Loucy (cell line): ENCODE data around the gene CACNA1A.
"Not testable (repeated sequence)": the region's sequence is repeated elsewhere in the genome, so short reads cannot be mapped to it uniquely, and the experiment has no call there.

Source experiments
- H2AFZ ChIP-seq: fragments of 200-600 bp; sonication (generic); 2 replicates; pipeline ENCODE4 v1.6.0; 2016; ENCODE audit warnings: antibody characterized with exemption, mild to moderate bottlenecking, low read length, moderate library complexity
- H3F3A ChIP-seq: fragments of 200-600 bp; 2 replicates; pipeline ENCODE4 v1.6.0; 2016; ENCODE audit warnings: antibody characterized with exemption, low read depth, mild to moderate bottlenecking
- H3K27me3 ChIP-seq: fragments of 200-600 bp; sonication (generic); 2 replicates; pipeline ENCODE4 v1.6.1; 2014; ENCODE audit warnings: low read length, mild to moderate bottlenecking; ENCODE audit not compliant: insufficient read depth, poor library complexity, severe bottlenecking
- H3K36me3 ChIP-seq: fragments of 200-600 bp; sonication (generic); 2 replicates; pipeline ENCODE4 v1.6.1; 2016; ENCODE audit warnings: low read length; ENCODE audit not compliant: insufficient read depth
- H3K4me1 ChIP-seq: fragments of 200-600 bp; sonication (generic); 2 replicates; pipeline ENCODE4 v1.5.1; 2014; ENCODE audit warnings: low read length, mild to moderate bottlenecking; ENCODE audit not compliant: insufficient read depth, poor library complexity, severe bottlenecking
- H3K4me2 ChIP-seq: fragments of 200-600 bp; sonication (generic); 2 replicates; pipeline ENCODE4 v1.6.0; 2014; ENCODE audit warnings: antibody characterized with exemption, low read length, low read depth, mild to moderate bottlenecking; ENCODE audit not compliant: poor library complexity, severe bottlenecking
- H3K4me3 ChIP-seq: fragments of 200-600 bp; sonication (generic); 2 replicates; pipeline ENCODE4 v1.5.1; 2014; ENCODE audit warnings: low read length, mild to moderate bottlenecking, mixed read lengths; ENCODE audit not compliant: poor library complexity, severe bottlenecking
- H3K79me2 ChIP-seq: fragments of 200-600 bp; sonication (generic); 2 replicates; pipeline ENCODE4 v1.6.1; 2014; ENCODE audit warnings: low read length; ENCODE audit not compliant: insufficient read depth
- H3K9ac ChIP-seq: fragments of 200-600 bp; sonication (generic); 2 replicates; pipeline ENCODE4 v1.6.0; 2014; ENCODE audit warnings: mild to moderate bottlenecking, low read depth, low read length, moderate library complexity; ENCODE audit not compliant: poor library complexity, severe bottlenecking
- H3K9me2 ChIP-seq: fragments of 200-600 bp; sonication (generic); replicated peaks from 2 replicates; pipeline ENCODE4 v1.6.1; 2016; ENCODE audit warnings: low read depth, low read length, mixed read lengths
- H3K9me3 ChIP-seq: fragments of 200-600 bp; sonication (generic); 2 replicates; pipeline ENCODE4 v1.6.1; 2014; ENCODE audit warnings: mild to moderate bottlenecking, antibody characterized with exemption, low read length, low read depth; ENCODE audit not compliant: insufficient read depth
- H4K20me1 ChIP-seq: fragments of 200-600 bp; sonication (generic); 2 replicates; pipeline ENCODE4 v1.6.0; 2014; ENCODE audit warnings: antibody characterized with exemption, low read length, mild to moderate bottlenecking; ENCODE audit not compliant: insufficient read depth, poor library complexity, severe bottlenecking
- EZH2phosphoT487 ChIP-seq: fragments of 200-600 bp; IDR thresholded peaks from 2 replicates; pipeline ENCODE4 v1.6.1; 2018; ENCODE audit warnings: antibody characterized with exemption, mild to moderate bottlenecking, moderate library complexity, borderline replicate concordance
- TF ChIP-seq, protein P1 (sequence below): fragments of 200-600 bp; sonication (generic); conservative IDR thresholded peaks from 2 replicates; pipeline ENCODE4 v1.5.1; 2014; ENCODE audit warnings: mild to moderate bottlenecking, antibody characterized with exemption, low read length

The CACNA1A gene

DNA sequence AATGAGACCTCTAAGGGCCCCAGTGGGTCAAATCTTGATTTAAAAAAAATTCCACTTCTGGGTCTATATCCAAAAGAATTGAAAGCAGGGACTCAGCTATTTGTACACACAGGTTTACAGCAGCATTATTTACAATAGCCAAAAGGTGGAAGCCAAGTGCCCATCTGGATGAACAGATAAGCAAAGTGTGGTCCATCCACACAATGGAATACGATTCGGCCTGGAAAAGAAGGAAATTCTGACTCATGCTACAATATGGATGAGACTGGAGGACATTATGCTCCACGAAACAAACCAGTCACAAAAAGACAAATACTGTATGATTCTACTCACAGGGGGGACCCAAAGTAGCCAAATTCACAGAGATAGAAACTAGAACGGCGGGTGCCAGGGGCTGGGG is 76.7 kb downstream of the CACNA1A start:
- H3K36me3 ChIP-seq = no peaks in the 10 kb centered on the region
- no peaks in the 10 kb centered on the region for H3F3A ChIP-seq
- H3K9me2 ChIP-seq = no peaks in the 10 kb centered on the region
- no peak overlapping the region for H2AFZ ChIP-seq
- no peaks in the 10 kb centered on the region for H3K9me3 ChIP-seq
- no peak for TF ChIP-seq EZH2phosphoT487
- TF ChIP-seq, protein P1, sequence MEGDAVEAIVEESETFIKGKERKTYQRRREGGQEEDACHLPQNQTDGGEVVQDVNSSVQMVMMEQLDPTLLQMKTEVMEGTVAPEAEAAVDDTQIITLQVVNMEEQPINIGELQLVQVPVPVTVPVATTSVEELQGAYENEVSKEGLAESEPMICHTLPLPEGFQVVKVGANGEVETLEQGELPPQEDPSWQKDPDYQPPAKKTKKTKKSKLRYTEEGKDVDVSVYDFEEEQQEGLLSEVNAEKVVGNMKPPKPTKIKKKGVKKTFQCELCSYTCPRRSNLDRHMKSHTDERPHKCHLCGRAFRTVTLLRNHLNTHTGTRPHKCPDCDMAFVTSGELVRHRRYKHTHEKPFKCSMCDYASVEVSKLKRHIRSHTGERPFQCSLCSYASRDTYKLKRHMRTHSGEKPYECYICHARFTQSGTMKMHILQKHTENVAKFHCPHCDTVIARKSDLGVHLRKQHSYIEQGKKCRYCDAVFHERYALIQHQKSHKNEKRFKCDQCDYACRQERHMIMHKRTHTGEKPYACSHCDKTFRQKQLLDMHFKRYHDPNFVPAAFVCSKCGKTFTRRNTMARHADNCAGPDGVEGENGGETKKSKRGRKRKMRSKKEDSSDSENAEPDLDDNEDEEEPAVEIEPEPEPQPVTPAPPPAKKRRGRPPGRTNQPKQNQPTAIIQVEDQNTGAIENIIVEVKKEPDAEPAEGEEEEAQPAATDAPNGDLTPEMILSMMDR = no peak
- H3K4me2 ChIP-seq = no peak overlapping the region
- no peaks in the 10 kb centered on the region for H3K27me3 ChIP-seq
- no peaks in the 10 kb centered on the region for H3K4me1 ChIP-seq
- no peaks in the 10 kb centered on the region for H4K20me1 ChIP-seq
- H3K4me3 ChIP-seq = no peak overlapping the region
- H3K9ac ChIP-seq = no peak overlapping the region
- no peaks in the 10 kb centered on the region for H3K79me2 ChIP-seq

DNA sequence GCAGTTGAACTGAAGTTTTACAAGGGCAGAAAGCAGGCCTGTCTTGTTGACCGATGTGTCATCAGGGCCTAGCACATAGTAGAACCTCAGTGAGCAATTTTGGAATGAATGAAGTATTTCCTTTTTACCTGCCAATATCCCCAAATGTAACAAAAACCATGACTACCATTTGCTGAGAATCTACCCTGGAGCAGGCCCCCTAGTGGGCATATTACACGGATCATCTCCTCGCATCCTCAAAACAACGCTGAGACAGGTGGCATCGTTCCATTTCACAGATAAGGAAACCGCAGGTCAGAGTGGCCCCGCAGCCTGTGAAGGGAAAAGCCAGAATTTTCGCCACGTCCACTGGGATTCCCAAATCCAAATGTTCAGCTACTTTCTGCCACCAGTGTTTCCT is 77.9 kb downstream of the CACNA1A start:
- H3K9me3 ChIP-seq = no peaks in the 10 kb centered on the region
- no peaks in the 10 kb centered on the region for H3K27me3 ChIP-seq
- H4K20me1 ChIP-seq = no peaks in the 10 kb centered on the region
- H2AFZ ChIP-seq = no peak overlapping the region
- H3K4me3 ChIP-seq = no peak overlapping the region
- H3K36me3 ChIP-seq = no peaks in the 10 kb centered on the region
- no peaks in the 10 kb centered on the region for H3K9me2 ChIP-seq
- H3K79me2 ChIP-seq = no peaks in the 10 kb centered on the region
- H3F3A ChIP-seq = no peaks in the 10 kb centered on the region
- no peaks in the 10 kb centered on the region for H3K4me1 ChIP-seq
- no peak overlapping the region for H3K4me2 ChIP-seq
- no peak overlapping the region for H3K9ac ChIP-seq
- TF ChIP-seq, protein P1 = peak; percentile 67
- no peak for TF ChIP-seq EZH2phosphoT487

DNA sequence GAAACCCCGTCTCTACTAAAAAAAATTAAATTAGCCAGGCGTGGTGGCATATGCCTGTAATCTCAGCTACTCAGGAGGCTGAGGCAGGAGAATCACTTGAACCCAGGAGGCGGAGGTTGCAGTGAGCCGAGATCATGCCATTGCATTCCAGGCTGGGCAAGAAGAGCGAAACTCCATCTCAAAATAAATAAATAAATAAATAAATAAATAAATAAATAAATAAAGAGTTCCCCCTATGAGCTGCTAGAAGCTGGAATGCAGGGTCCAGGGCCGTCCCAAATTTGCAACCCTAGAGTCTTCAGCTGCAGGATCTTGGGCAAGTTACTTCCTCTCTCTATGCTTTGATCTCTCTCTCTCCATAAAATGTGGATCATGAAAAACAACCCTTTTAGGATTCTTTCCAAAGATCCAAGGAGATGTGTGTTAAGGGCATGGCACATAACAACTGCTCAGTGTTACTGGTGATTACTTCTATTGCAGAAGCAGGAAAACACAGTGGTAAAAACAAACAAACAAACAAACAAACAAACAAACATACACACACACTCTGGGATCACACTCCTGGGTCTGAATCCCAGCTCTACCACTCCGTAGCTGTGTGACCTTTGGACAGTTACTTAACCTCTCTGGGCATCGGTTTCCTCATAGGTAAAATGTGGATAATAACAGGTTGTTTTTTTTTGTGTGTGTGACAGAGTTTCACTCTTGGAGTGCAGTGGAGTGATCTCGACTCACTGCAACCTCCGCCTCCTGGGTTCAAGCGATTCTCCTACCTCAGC is 78.8 kb downstream of the CACNA1A start:
- Histone ChIP-seq H3K36me3 (no peaks in the 10 kb centered on the region), H3K79me2 (no peaks in the 10 kb centered on the region), H3K9ac (no peak overlapping the region), H4K20me1 (no peaks in the 10 kb centered on the region), H3K27me3 (no peaks in the 10 kb centered on the region), H3K4me1 (no peaks in the 10 kb centered on the region), H3K9me3 (peaks cover 6% of the 10 kb centered on the region; the same call in 1 of the 2 replicates), H3K4me2 (no peak overlapping the region), H3F3A (no peaks in the 10 kb centered on the region), H2AFZ (no peak overlapping the region), H3K9me2 (no peaks in the 10 kb centered on the region), H3K4me3 (no peak overlapping the region)
- TF ChIP-seq EZH2phosphoT487 = no peak
- TF ChIP-seq, protein P1 = no peak

DNA sequence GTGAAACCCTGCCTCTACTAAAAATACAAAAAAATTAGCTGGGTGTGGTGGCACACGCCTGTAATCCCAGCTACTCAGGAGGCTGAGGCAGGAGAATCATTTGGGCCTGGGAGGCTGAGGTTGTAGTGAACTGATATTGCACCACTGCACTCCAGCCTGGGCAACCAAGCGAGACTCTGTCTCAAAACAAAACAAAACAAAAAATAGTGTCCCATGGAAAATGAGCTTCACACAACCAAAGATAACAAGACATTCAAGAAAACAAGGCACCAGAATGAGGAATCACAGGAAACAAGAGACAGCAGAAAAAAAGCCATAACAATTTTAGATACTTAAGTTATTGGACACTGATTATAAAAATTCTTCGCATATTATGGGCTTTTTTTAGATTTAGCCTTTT is 80.4 kb downstream of the CACNA1A start:
- H3K9me2 ChIP-seq, H3K4me3 ChIP-seq, H3F3A ChIP-seq, H3K9me3 ChIP-seq, H3K4me2 ChIP-seq, H3K9ac ChIP-seq, H3K27me3 ChIP-seq, H3K4me1 ChIP-seq, H3K79me2 ChIP-seq, H3K36me3 ChIP-seq, H2AFZ ChIP-seq, H4K20me1 ChIP-seq: not testable (repeated sequence)
